A673 (cell line): ENCODE results near the gene TUBGCP3. TPM values are rescaled to one million over a fixed set of nuclear protein-coding genes. Genes with fewer than 3 reads are reported as not detected.

Source experiments
- BruUV-seq: library from RNA; stranded (reverse); fragments of 400-500 nt; replicated peaks from 2 replicates; lab custom pipeline; 2021; lab: Mats Ljungman, UMichigan
- CTCF ChIA-PET: fragments of 300-600 bp; sonication (Branson Sonifier 250); formaldehyde crosslinking; loops from one replicate; lab custom pipeline; 2022; ENCODE audit warnings: antibody characterized with exemption; lab: Charles Lee
- POLR2A ChIA-PET: fragments of 300-600 bp; sonication (Branson Sonifier 250); formaldehyde crosslinking; loops from one replicate; lab custom pipeline; 2022; ENCODE audit warnings: antibody characterized with exemption; ENCODE audit not compliant: low non-redundant PET; lab: Charles Lee
- DNase-seq: peaks from one replicate; pipeline ENCODE4 v3.0.0-alpha.2; 2015; ENCODE audit warnings: low spot score
- H3K27ac ChIP-seq: fragments of 200-600 bp; sonication (generic); 2 replicates; pipeline ENCODE4 v1.5.1; 2016; ENCODE audit warnings: mixed run types, low read depth, mild to moderate bottlenecking, mixed read lengths, antibody characterized with exemption, low read length; ENCODE audit not compliant: poor library complexity, severe bottlenecking
- H3K27me3 ChIP-seq: fragments of 200-600 bp; sonication (generic); replicated peaks from 2 replicates; pipeline ENCODE4 v1.6.1; 2017; ENCODE audit warnings: mixed run types, low read depth, mild to moderate bottlenecking, mixed read lengths, antibody characterized with exemption, low read length; ENCODE audit not compliant: insufficient read depth, poor library complexity
- H3K36me3 ChIP-seq: fragments of 200-600 bp; sonication (generic); 2 replicates; pipeline ENCODE4 v1.6.1; 2016; ENCODE audit warnings: mixed run types, mild to moderate bottlenecking, mixed read lengths, antibody characterized with exemption, low read length; ENCODE audit not compliant: insufficient read depth, poor library complexity, severe bottlenecking
- H3K4me1 ChIP-seq: fragments of 200-600 bp; sonication (generic); 2 replicates; pipeline ENCODE4 v1.6.1; 2017; ENCODE audit warnings: mixed run types, mild to moderate bottlenecking, mixed read lengths, antibody characterized with exemption, low read length; ENCODE audit not compliant: insufficient read depth, poor library complexity, severe bottlenecking
- H3K4me3 ChIP-seq: fragments of 200-600 bp; sonication (generic); 2 replicates; pipeline ENCODE4 v1.5.1; 2016; ENCODE audit warnings: low read depth, mixed run types, mild to moderate bottlenecking, mixed read lengths, low read length; ENCODE audit not compliant: poor library complexity, severe bottlenecking
- H3K9me3 ChIP-seq: fragments of 200-600 bp; sonication (generic); 2 replicates; pipeline ENCODE4 v1.6.1; 2016; ENCODE audit warnings: mixed run types, low read depth, mild to moderate bottlenecking, mixed read lengths, antibody characterized with exemption, low read length; ENCODE audit not compliant: poor library complexity, severe bottlenecking
- EZH2 ChIP-seq: fragments of 200-600 bp; sonication (generic); IDR thresholded peaks from 2 replicates; pipeline ENCODE4 v1.6.1; 2017; ENCODE audit warnings: borderline replicate concordance, low read depth, mild to moderate bottlenecking, mixed read lengths, antibody characterized with exemption, low read length; ENCODE audit not compliant: poor library complexity, severe bottlenecking
- intact Hi-C: fragments of 100-400 bp; cut with micrococcal nuclease; formaldehyde crosslinking; loops from one replicate; pipeline ENCODE4 v1.10.0; 2022; ENCODE audit not compliant: unreplicated experiment
- total RNA-seq: library from RNA; stranded (reverse); gene quantifications from 2 replicates; pipeline ENCODE4 v1.2.3, GENCODE V29; 2021
- TF ChIP-seq, protein P1 (sequence below): fragments of 300-800, 200-600 bp; sonication (generic); conservative IDR thresholded peaks from 2 replicates; pipeline ENCODE4 v1.5.1; 2017; ENCODE audit warnings: low read depth, mild to moderate bottlenecking, antibody characterized with exemption, low read length, moderate library complexity, mixed read lengths

Gene TUBGCP3
- total RNA-seq, 1 experiment from 2014 or later, result 61.4 TPM

DNA sequence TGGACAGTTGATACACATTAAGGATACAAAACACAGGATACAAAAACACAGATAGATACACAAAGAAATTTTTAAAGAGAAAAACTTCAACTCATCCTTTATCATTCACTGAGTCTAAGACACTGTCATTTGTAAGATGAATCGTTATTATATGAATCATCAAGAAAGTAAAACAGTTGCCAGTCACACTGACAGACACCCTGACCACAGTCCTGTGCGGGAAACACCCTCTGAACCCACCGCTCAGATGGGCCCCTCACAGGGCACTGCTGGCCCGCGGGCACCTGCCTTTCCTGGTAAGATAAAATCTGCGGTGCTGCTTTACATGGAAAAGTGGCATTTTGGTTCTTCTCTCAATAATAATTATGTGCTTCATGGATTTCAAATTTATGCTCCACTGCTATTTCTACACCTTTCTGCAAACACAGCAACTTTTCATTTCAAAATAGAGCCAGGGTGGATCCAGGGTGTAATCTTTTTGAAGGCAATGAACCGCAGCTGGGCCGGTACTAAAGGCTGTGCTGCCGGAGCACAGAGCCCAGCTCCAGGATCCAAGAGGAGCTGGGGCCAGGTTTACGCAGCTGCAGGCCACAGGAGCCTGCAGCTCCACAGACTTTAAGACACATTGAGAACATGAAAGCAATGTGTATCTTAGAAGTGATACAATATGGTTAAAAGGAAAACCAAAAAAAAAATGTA is 76.8 kb downstream of the TUBGCP3 start:
- H3K9me3 ChIP-seq, result no peaks in the 10 kb centered on the region
- no peak for DNase-seq
- no peak overlapping the region for H3K27ac ChIP-seq
- H3K36me3 ChIP-seq, result peaks cover 10% of the 10 kb centered on the region
- no peaks in the 10 kb centered on the region for H3K27me3 ChIP-seq
- BruUV-seq, result no TSS peak
- ChIA-PET CTCF (no interaction called here), POLR2A (no interaction called here)
- H3K4me1 ChIP-seq, result no peaks in the 10 kb centered on the region
- TF ChIP-seq EZH2, result no peak
- TF ChIP-seq, protein P1, sequence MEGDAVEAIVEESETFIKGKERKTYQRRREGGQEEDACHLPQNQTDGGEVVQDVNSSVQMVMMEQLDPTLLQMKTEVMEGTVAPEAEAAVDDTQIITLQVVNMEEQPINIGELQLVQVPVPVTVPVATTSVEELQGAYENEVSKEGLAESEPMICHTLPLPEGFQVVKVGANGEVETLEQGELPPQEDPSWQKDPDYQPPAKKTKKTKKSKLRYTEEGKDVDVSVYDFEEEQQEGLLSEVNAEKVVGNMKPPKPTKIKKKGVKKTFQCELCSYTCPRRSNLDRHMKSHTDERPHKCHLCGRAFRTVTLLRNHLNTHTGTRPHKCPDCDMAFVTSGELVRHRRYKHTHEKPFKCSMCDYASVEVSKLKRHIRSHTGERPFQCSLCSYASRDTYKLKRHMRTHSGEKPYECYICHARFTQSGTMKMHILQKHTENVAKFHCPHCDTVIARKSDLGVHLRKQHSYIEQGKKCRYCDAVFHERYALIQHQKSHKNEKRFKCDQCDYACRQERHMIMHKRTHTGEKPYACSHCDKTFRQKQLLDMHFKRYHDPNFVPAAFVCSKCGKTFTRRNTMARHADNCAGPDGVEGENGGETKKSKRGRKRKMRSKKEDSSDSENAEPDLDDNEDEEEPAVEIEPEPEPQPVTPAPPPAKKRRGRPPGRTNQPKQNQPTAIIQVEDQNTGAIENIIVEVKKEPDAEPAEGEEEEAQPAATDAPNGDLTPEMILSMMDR, result no peak
- no peak overlapping the region for H3K4me3 ChIP-seq
- intact Hi-C loops, result no loop called here

DNA sequence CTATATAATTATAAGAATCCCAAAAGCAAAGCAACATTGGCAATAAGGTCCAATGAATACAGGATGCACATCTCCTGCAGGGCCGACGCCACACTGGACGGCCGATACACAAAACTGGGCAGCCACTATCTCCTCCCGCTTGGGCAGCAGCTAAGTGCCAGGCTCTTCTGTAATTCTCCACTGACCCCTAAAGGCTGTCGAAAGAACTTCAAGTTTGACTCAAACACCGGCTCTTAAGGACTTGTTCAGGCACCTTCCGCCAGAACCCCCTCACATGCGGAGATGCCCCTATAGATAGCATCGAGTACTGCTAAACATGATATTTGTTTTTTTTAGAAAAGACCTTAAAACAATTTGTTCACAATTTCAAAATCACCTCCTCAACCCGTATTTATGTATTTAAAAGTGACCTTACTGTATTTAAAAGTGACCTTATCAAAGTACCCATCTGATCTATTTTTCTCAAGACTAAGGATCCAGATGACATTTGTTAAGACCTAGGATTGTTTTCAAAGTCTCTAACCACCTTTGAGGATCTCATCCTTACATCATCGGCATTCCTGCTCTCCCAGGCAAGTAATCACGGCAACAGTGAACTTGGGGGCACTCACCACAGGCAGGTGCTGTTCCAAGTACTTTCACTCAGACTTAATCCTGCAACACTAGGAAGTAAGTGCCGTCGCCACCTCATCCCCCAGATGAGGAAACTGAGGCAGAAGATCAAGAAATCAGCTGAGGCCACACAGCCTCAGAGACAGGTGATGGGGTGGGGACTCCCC is 77.8 kb downstream of the TUBGCP3 start:
- peaks cover 9% of the 10 kb centered on the region for H3K36me3 ChIP-seq
- no peaks in the 10 kb centered on the region for H3K9me3 ChIP-seq
- DNase-seq, result peak; percentile 65
- H3K4me3 ChIP-seq, result no peak overlapping the region
- no TSS peak for BruUV-seq
- no peak for TF ChIP-seq EZH2
- TF ChIP-seq, protein P1, result peak; percentile 53
- intact Hi-C loops, result no loop called here
- CTCF ChIA-PET, result no interaction called here
- POLR2A ChIA-PET, result no interaction called here
- no peaks in the 10 kb centered on the region for H3K27me3 ChIP-seq
- H3K27ac ChIP-seq, result no peak overlapping the region
- H3K4me1 ChIP-seq, result no peaks in the 10 kb centered on the region

DNA sequence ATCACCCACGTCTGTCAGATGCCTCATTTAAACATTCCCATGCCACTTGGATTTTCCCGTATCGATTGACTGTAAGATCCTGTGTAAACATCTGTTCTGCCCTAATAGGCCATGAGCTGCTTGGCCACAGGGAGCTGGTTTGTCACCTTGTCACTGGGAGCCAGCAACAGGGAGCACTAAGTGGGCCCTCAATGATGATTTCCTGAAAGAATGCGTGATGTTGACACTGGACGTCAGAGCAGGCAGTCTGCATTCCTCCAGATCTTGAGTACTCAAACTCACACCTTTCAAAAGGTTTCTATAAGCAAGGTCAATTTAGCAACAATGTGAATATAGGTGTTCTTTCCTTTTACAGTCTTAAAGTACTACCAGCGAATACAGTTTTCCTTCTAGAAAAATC is 78.8 kb downstream of the TUBGCP3 start:
- no TSS peak for BruUV-seq
- CTCF ChIA-PET, result interaction anchor here (0.5 kb wide), 1 partner anchor 16 kb away, joined by 3 read pairs; no protein-coding TSS in a partner anchor

More for the DNA sequence above, 78.8 kb downstream of the TUBGCP3 start:
- H3K4me3 ChIP-seq, result no peak overlapping the region
- no peaks in the 10 kb centered on the region for H3K27me3 ChIP-seq
- H3K4me1 ChIP-seq, result no peaks in the 10 kb centered on the region
- POLR2A ChIA-PET, result no interaction called here
- intact Hi-C loops, result no loop called here
- DNase-seq, result no peak
- H3K9me3 ChIP-seq, result no peaks in the 10 kb centered on the region
- H3K36me3 ChIP-seq, result peaks cover 9% of the 10 kb centered on the region
- H3K27ac ChIP-seq, result no peak overlapping the region
- TF ChIP-seq, protein P1, result no peak
- TF ChIP-seq EZH2, result no peak
